K562 (cell line): Measurements from ENCODE around the gene ALK. TPM values are rescaled to one million over a fixed set of nuclear protein-coding genes. Genes with fewer than 3 reads are reported as not detected.

Experiments
- ATAC-seq: fragments of 200-7000 bp; cut with Tn5 transposase; 3 replicates; pipeline ENCODE4 v1.9.1; 2020; ENCODE audit warnings: moderate library complexity
- BruUV-seq: library from RNA; stranded (reverse); fragments of 400-500 nt; replicated peaks from 2 replicates; lab custom pipeline; 2021; lab: Mats Ljungman, UMichigan
- CTCF ChIA-PET: fragments of 300-600 bp; formaldehyde crosslinking; extraction: SDS; loops from one replicate; lab custom pipeline; 2021; ENCODE audit warnings: low intra/inter-chr PET ratio; lab: Yijun Ruan, JAX
- POLR2A ChIA-PET: fragments of 300-600, 350-650 bp; sonication (Branson Sonifier 250); formaldehyde crosslinking; extraction: SDS; loops from one replicate; lab custom pipeline; 2021; ENCODE audit warnings: antibody characterized with exemption, inconsistent platforms; lab: Yijun Ruan, JAX
- DNase-seq, 4 experiments: peaks; one replicate each; pipeline versions ENCODE4 v3.0.0 to v3.0.0-alpha.2; 2011 to 2018; ENCODE audit warnings: low spot score in 3 of 4, mixed read lengths in 3 of 4; ENCODE audit errors: extremely low read depth in 1 of 4
- FAIRE-seq: peaks from 2 replicates; lab custom pipeline; 2011; peaks lifted over from hg19 to GRCh38; lab: Jason Lieb, UNC
- H2AFZ ChIP-seq: 2 replicates; pipeline ENCODE4 v1.6.0; 2011; ENCODE audit warnings: low read depth, low read length, control low read depth, inconsistent platforms
- H3K27ac ChIP-seq: fragments of 200-600 bp; 3 replicates; pipeline ENCODE4 v1.8.0; 2011; ENCODE audit warnings: low read depth, mild to moderate bottlenecking, control low read depth, inconsistent platforms, low read length, moderate library complexity, mixed read lengths; ENCODE audit errors: extremely low read depth
- H3K27me3 ChIP-seq, 2 experiments: fragments of 300-600 bp in 1 of 2; 2 replicates in 1 of 2; 3 replicates in 1 of 2; pipeline versions ENCODE4 v1.6.0 to v1.8.0; 2011; ENCODE audit warnings: inconsistent platforms in 2 of 2, low read length in 2 of 2, mild to moderate bottlenecking in 1 of 2, mixed read lengths in 1 of 2, moderate library complexity in 1 of 2; ENCODE audit not compliant: control insufficient read depth in 2 of 2, insufficient read depth in 2 of 2
- H3K36me3 ChIP-seq: fragments of 300-600 bp; 3 replicates; pipeline ENCODE4 v1.8.0; 2011; ENCODE audit warnings: mild to moderate bottlenecking, low read length, inconsistent platforms; ENCODE audit not compliant: control insufficient read depth, insufficient read depth
- H3K4me1 ChIP-seq, 2 experiments: fragments of 200-600 bp in 1 of 2; replicated peaks in 1 of 2; 2 replicates in 1 of 2; 3 replicates in 1 of 2; pipeline versions ENCODE4 v1.5.1 to v1.8.0; 2011; ENCODE audit warnings: inconsistent platforms in 2 of 2, low read length in 2 of 2, mild to moderate bottlenecking in 1 of 2, mixed read lengths in 1 of 2, moderate library complexity in 1 of 2; ENCODE audit not compliant: control insufficient read depth in 2 of 2, insufficient read depth in 2 of 2
- H3K4me2 ChIP-seq: 2 replicates; pipeline ENCODE4 v1.6.1; 2011; ENCODE audit warnings: low read length, control low read depth, inconsistent platforms, mixed read lengths; ENCODE audit not compliant: insufficient read depth
- H3K4me3 ChIP-seq: fragments of 200-600 bp; sonication (generic), shearing (Covaris generic); 2 replicates; pipeline ENCODE4 v1.5.1; 2016; ENCODE audit warnings: control low read depth, inconsistent platforms
- H3K79me2 ChIP-seq: fragments of 200-600 bp; 3 replicates; pipeline ENCODE4 v1.8.0; 2011; ENCODE audit warnings: low read length, inconsistent platforms; ENCODE audit not compliant: control insufficient read depth, insufficient read depth
- H3K9ac ChIP-seq, 2 experiments: 2 replicates each; pipeline versions ENCODE4 v1.6.0 to v1.6.1; 2011; ENCODE audit warnings: low read depth in 2 of 2, low read length in 2 of 2, control low read depth in 1 of 2, inconsistent platforms in 1 of 2, mild to moderate bottlenecking in 1 of 2, mixed read lengths in 1 of 2; ENCODE audit not compliant: insufficient read depth in 1 of 2
- H3K9me1 ChIP-seq: one replicate; pipeline ENCODE4 v1.6.0; 2011; ENCODE audit warnings: inconsistent platforms, mild to moderate bottlenecking, low read length, moderate library complexity; ENCODE audit not compliant: control insufficient read depth, insufficient read depth
- H3K9me3 ChIP-seq: replicated peaks from 2 replicates; pipeline ENCODE4 v1.5.1; 2011; ENCODE audit warnings: low read depth, low read length, inconsistent platforms; ENCODE audit not compliant: control insufficient read depth, insufficient read depth
- H4K20me1 ChIP-seq: replicated peaks from 2 replicates; pipeline ENCODE4 v1.6.1; 2011; ENCODE audit warnings: low read length, inconsistent platforms, mixed read lengths; ENCODE audit not compliant: control insufficient read depth, insufficient read depth
- ARHGAP35 ChIP-seq: fragments of 450-650 bp; IDR thresholded peaks from 2 replicates; pipeline ENCODE4 v1.6.1; 2018; ENCODE audit not compliant: partially characterized antibody
- ARID3A ChIP-seq: IDR thresholded peaks from 2 replicates; pipeline ENCODE4 v1.6.1; 2012; ENCODE audit warnings: low read depth, low read length, improper control_type of control experiment, borderline replicate concordance
- C11orf30 ChIP-seq: fragments of 450-650 bp; IDR thresholded peaks from 2 replicates; pipeline ENCODE4 v1.6.1; 2016; ENCODE audit warnings: low read depth, mild to moderate bottlenecking
- CHAMP1 ChIP-seq: fragments of 450-650 bp; IDR thresholded peaks from 2 replicates; pipeline ENCODE4 v1.6.1; 2016; ENCODE audit warnings: mild to moderate bottlenecking
- GATA2 ChIP-seq: sonication (generic); formaldehyde crosslinking; IDR thresholded peaks from 2 replicates; pipeline ENCODE4 v1.4.0; 2020; ENCODE audit warnings: mild to moderate bottlenecking, missing genetic modification reagents
- KAT2B ChIP-seq: IDR thresholded peaks from one replicate; pipeline ENCODE4 v1.6.1; 2012; ENCODE audit warnings: low read depth, mild to moderate bottlenecking, control low read depth, inconsistent platforms, low read length, moderate library complexity
- MAFF ChIP-seq: IDR thresholded peaks from 2 replicates; pipeline ENCODE4 v1.6.1; 2012; ENCODE audit warnings: low read length, improper control_type of control experiment
- MAFG ChIP-seq: fragments of 450-650 bp; conservative IDR thresholded peaks from 2 replicates; pipeline ENCODE4 v1.6.1; 2016; ENCODE audit warnings: missing genetic modification characterization, missing compliant biosample characterization
- MAFK ChIP-seq: IDR thresholded peaks from 2 replicates; pipeline ENCODE4 v1.6.1; 2011; ENCODE audit warnings: low read length, improper control_type of control experiment
- NCOA4 ChIP-seq: fragments of 450-650 bp; IDR thresholded peaks from 2 replicates; pipeline ENCODE4 v1.6.1; 2018; ENCODE audit warnings: mild to moderate bottlenecking; ENCODE audit not compliant: partially characterized antibody
- SIX5 ChIP-seq, 2 experiments: IDR thresholded peaks; 2 replicates each; pipeline ENCODE4 v1.6.1; 2011; ENCODE audit warnings: low read length in 2 of 2, borderline replicate concordance in 1 of 2, low read depth in 1 of 2, mild to moderate bottlenecking in 1 of 2, moderate library complexity in 1 of 2; ENCODE audit not compliant: insufficient read depth in 1 of 2
- SMAD2 ChIP-seq: fragments of 150-350 bp; IDR thresholded peaks from 2 replicates; pipeline ENCODE4 v1.6.1; 2014; ENCODE audit warnings: low read depth, mild to moderate bottlenecking, low read length
- TAL1 ChIP-seq: fragments of 450-650 bp; IDR thresholded peaks from 2 replicates; pipeline ENCODE4 v1.6.1; 2016; ENCODE audit warnings: mild to moderate bottlenecking
- THAP7 ChIP-seq: fragments of 250-450 bp; sonication (Bioruptor Pico); IDR thresholded peaks from 2 replicates; pipeline ENCODE4 v1.5.0; 2021
- TRIM24 ChIP-seq, 2 experiments: fragments of 450-650 bp; IDR thresholded peaks; 2 replicates each; pipeline ENCODE4 v1.6.1; 2016
- ZNF316 ChIP-seq: fragments of 450-650 bp; IDR thresholded peaks from 2 replicates; pipeline ENCODE4 v1.6.1; 2016
- ZNF655 ChIP-seq: fragments of 250-450 bp; sonication (Bioruptor Pico); IDR thresholded peaks from 2 replicates; pipeline ENCODE4 v1.5.0; 2021
- ZNF75A ChIP-seq: fragments of 450-650 bp; formaldehyde crosslinking; IDR thresholded peaks from 2 replicates; pipeline ENCODE4 v1.4.0; 2020; ENCODE audit warnings: mild to moderate bottlenecking
- ZNF77 ChIP-seq: fragments of 250-450 bp; sonication (Bioruptor Pico); IDR thresholded peaks from 2 replicates; pipeline ENCODE4 v1.5.0; 2020
- WGBS: fragments of 100-300 bp; shearing (Covaris generic); methylation state at CpG from one replicate; pipeline ENCODE4 v1.1.6; 2016; ENCODE audit warnings: low coverage, mixed read lengths; ENCODE audit not compliant: insufficient coverage; ENCODE audit errors: missing lambda C conversion rate; 5-methylcytosine and 5-hydroxymethylcytosine counted together
- in situ Hi-C: fragments of 300-500 bp; cut with MboI; formaldehyde crosslinking; loops from 4 replicates; pipeline ENCODE4 v1.15.0; 2018; ENCODE audit warnings: inconsistent platforms, mixed read lengths
- intact Hi-C: fragments of 100-400 bp; cut with micrococcal nuclease; formaldehyde crosslinking; loops from 2 replicates; pipeline ENCODE4 v1.14.2; 2022
- polyA plus RNA-seq, 8 experiments: library from polyadenylated mRNA; depleted of rRNA in 4 of 8; stranded (reverse) in 5 of 8; unstranded in 3 of 8; fragments of >200 nt; fragmentation: Nextera tagmentation in 2 of 8; fragmentation: Illumina TruSeq in 1 of 8; extraction: Ambion mirVana in 2 of 8; extraction: Trizol in 1 of 8; gene quantifications; 2 replicates each; pipeline versions ENCODE4 v1.2.1 to v1.2.3, GENCODE V29; 2011 to 2014; ENCODE audit warnings: inconsistent platforms in 1 of 8, missing spikeins in 1 of 8
- total RNA-seq, 7 experiments: library from RNA; depleted of rRNA in 6 of 7; stranded (reverse); fragments of >200 nt in 6 of 7; fragmentation: Illumina TruSeq in 2 of 7; extraction: Trizol in 2 of 7; gene quantifications; 2 replicates each; pipeline versions ENCODE4 v1.2.1 to v1.2.3, GENCODE V29; 2011 to 2021; ENCODE audit warnings: low replicate concordance in 1 of 7

Gene ALK
- total and polyA plus RNA-seq, 9 of the 15 experiments (the other 6 are each of a cell fraction or from before 2014, with no cell fraction given): not detected

DNA sequence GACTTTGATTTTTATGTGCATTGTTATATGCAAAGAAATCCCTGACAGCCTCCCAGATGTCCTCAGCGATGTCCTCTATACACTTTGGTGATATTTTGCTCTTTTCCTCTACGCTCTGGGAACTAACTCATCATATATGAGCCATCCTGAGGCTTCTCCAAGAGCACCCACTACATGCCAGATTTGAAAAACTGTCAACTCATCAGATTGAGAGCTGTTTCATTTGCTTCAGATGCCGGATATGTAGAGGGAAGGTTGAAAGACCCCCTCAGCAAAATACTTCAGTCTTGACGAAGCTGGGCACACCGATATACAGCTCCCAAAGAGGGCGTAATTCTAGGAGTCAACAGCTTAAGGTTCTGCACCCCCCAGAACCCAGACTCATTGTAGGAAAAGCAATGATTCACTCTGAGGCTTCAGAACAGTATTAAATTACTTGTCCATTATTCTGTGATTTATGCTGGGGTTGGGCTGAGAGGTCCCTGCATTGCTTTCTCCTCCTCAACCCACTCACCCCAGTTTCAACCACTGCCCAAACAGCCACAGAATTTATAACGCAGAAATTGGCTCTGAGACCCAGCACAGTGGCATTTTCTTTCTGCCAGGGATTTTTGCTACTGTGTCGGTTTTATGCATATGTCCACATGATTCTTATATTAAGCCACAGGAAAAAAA lies 341.8 kb downstream of the ALK start:
- H3K9me1 ChIP-seq: no peaks in the 10 kb centered on the region
- POLR2A ChIA-PET: interaction anchor here (0.6 to 1.5 kb wide), 2 partner anchors 12 to 17 kb away, joined by 4 to 5 read pairs; no protein-coding TSS in a partner anchor
- no peak overlapping the region for H3K9ac ChIP-seq
- no peaks in the 10 kb centered on the region for H3K4me1 ChIP-seq
- TF ChIP-seq KAT2B (no peak), ZNF75A (no peak), MAFF (peak; percentile 60), GATA2 (no peak), ZNF77 (CRISPR knock-in tag) (no peak), C11orf30 (peak; percentile 50; the same call in 1 of the 2 replicates), MAFG (tag) (peak; percentile 66), THAP7 (CRISPR knock-in tag) (no peak), SMAD2 (no peak), SIX5 (IDR thresholded peaks at IDR 0.05; ENCODE audit: borderline replicate concordance in 1 of 2, insufficient read depth in 1 of 2, low read depth in 1 of 2, low read length in 2 of 2) (no peak), ARID3A (no peak), NCOA4 (no peak), MAFK (peak; percentile 58; the same call in 1 of the 2 replicates), CHAMP1 (no peak), ZNF655 (CRISPR knock-in tag) (no peak), TAL1 (no peak), ZNF316 (peak; percentile 75), TRIM24 (IDR thresholded peaks at IDR 0.05) (no peak), ARHGAP35 (no peak)
- TF ChIP-seq, all 486 proteins: peak for 5
- no peaks in the 10 kb centered on the region for H3K36me3 ChIP-seq
- FAIRE-seq (no peak), ATAC-seq (no peak), DNase-seq (no peak)
- H3K9me3 ChIP-seq: no peaks in the 10 kb centered on the region
- intact Hi-C loops (no loop called here), in situ Hi-C loops (no loop called here)
- no peak overlapping the region for H3K4me2 ChIP-seq
- BruUV-seq: no TSS peak
- no peaks in the 10 kb centered on the region for H3K79me2 ChIP-seq
- H3K27me3 ChIP-seq: peaks cover 3 to 26% of the 10 kb centered on the region in 2 experiments; a peak in 3 of 5 replicates
- no peak overlapping the region for H2AFZ ChIP-seq
- H3K4me3 ChIP-seq: no peak overlapping the region
- H3K27ac ChIP-seq: no peak overlapping the region
- H4K20me1 ChIP-seq: 0 out of 2 replicates have a peak, but pooled peaks cover 2% of the 10 kb centered on the region
- CTCF ChIA-PET: no interaction called here
- WGBS: 1% methylated on average over 8 of the region's 8 CpGs
